Activated naive CD8-positive, alpha-beta T cell treated with anti-CD3 and anti-CD28 coated beads, Interleukin-2, amount 50 U/mL, for 16 hours (primary cell): ENCODE measurements around the gene SHMT1.

Source experiments
- DNase-seq: peaks from one replicate; pipeline ENCODE4 v3.0.0-alpha.2; 2020; ENCODE audit warnings: low read depth, low spot score

Gene SHMT1

GRCh38 chr17:18291718-18292540 lies 71.4 kb downstream of the SHMT1 start:
- DNase-seq: no peak

DNA sequence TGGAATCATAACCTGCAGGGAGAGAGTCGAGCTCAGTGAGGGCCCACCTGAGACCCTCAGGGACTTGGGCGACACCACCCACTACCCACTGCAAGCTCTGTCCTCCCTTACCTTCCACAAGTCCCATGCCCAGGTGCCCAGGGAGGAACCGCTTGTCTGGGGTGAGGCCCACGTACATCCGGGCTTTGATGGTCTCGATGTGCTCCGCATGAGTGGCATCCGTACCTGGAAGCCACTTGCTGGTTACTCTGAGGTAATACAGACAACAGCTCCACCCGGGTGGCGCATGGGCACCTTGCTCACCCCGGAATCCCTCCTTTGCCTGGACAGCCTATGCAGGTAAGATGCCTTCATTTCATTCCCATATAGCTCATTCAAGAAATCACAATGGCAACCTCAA lies 78.1 kb downstream of the SHMT1 start:
- DNase-seq: no peak

- DNase-seq: no peak
These were observed 81.6 kb downstream of the SHMT1 start for GRCh38 chr17:18281788-18282187.

DNA sequence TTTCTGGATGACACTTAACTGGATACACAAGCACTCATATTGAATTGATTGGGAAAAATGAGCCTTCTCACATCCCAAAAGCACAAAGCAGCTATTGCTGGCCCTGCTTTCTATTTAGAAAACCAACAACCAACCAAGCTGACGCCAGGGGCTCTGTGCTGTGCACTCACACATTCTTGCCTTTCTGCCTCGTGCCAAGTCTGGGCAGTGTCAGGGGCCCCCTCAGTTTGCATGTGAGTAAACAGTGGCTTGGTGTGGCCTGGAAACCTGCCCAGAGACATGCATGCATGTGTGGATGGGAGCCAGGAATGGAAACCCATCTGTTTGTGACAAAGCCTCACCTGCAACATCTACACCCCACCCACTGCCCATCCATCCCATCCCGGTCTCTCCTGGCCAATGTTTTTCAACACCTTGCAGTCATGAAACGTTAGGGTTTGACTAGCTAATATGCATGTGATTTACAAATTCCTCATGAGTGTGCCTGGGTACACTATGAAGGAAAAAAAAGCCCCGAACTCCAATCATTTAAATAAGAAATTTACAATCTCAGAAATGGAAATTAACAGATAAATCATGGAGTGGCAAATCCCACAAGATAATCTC lies 82.5 kb downstream of the SHMT1 start:
- DNase-seq: no peak

DNA sequence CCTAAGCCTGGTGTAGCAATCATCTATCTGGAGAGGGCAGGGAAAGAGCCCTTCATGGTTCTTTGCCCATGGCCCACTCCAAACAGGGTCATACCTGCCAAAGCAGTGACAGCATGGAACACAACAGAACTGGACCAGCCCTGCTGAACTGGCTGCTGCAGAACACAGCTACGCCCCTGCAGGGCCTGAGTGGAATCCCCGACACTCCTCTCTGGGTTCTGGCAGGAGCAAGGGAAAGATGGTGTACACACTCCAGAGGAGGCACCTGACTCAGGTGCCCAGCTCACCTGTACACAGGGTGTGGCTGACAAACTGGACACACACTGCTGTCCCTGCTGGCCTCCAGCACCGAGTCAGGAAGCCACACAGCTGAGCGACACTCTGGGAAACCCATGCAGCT lies 83.1 kb downstream of the SHMT1 start:
- no peak for DNase-seq

- DNase-seq: no peak
These were observed 84.5 kb downstream of the SHMT1 start for GRCh38 chr17:18278867-18279266.
